DMS153 treated with DMSO at 0.1 percent for 48 hours (cell line): ENCODE measurements around the gene MEGF8.

Experiments
- DNase-seq: peaks from one replicate; lab custom pipeline; 2025; ENCODE audit not compliant: unreplicated experiment; lab: John Stamatoyannopoulos, UW

The MEGF8 gene

GRCh38 chr19:42409477-42409876 lies 84.0 kb downstream of the MEGF8 start:
- DNase-seq = no peak

GRCh38 chr19:42410371-42410770 lies 84.9 kb downstream of the MEGF8 start:
- no peak for DNase-seq

GRCh38 chr19:42411581-42412178 lies 86.2 kb downstream of the MEGF8 start:
- no peak for DNase-seq

- DNase-seq = no peak
Observed at GRCh38 chr19:42412227-42412626, 86.8 kb downstream of the MEGF8 start.

GRCh38 chr19:42412661-42413076 lies 87.2 kb downstream of the MEGF8 start:
- DNase-seq = no peak

GRCh38 chr19:42419309-42419708 lies 93.9 kb downstream of the MEGF8 start:
- DNase-seq = no peak

GRCh38 chr19:42420055-42420544 lies 94.7 kb downstream of the MEGF8 start:
- peak; percentile 28 for DNase-seq

GRCh38 chr19:42421101-42421500 lies 95.7 kb downstream of the MEGF8 start:
- DNase-seq = no peak

GRCh38 chr19:42421591-42422031 lies 96.2 kb downstream of the MEGF8 start:
- DNase-seq = no peak

GRCh38 chr19:42422092-42422900 lies 96.9 kb downstream of the MEGF8 start:
- no peak for DNase-seq

GRCh38 chr19:42422901-42423461 lies 97.5 kb downstream of the MEGF8 start:
- no peak for DNase-seq

- peak; percentile 91 for DNase-seq
Observed at GRCh38 chr19:42423462-42424344, 98.3 kb downstream of the MEGF8 start.

GRCh38 chr19:42424345-42424707 lies 98.9 kb downstream of the MEGF8 start:
- no peak for DNase-seq

- no peak for DNase-seq
Observed at GRCh38 chr19:42424712-42425131, 99.3 kb downstream of the MEGF8 start.

- DNase-seq = peak; percentile 30
Observed at GRCh38 chr19:42426643-42427042, 101.2 kb downstream of the MEGF8 start.

- DNase-seq = no peak
Observed at GRCh38 chr19:42427313-42427712, 101.9 kb downstream of the MEGF8 start, which contains the start of gene LIPE. TSS of gene LIPE (minus strand) at chr19:42427388. CDS start at chr19:42427149, 239 bp downstream.
